Loucy (cell line): ENCODE measurements around the gene ODAM.

Experiments
- CTCF ChIP-seq: fragments of 200-600 bp; sonication (generic); conservative IDR thresholded peaks from 2 replicates; pipeline ENCODE4 v1.5.1; 2014; ENCODE audit warnings: mild to moderate bottlenecking, antibody characterized with exemption, low read length
- EZH2phosphoT487 ChIP-seq: fragments of 200-600 bp; IDR thresholded peaks from 2 replicates; pipeline ENCODE4 v1.6.1; 2018; ENCODE audit warnings: antibody characterized with exemption, mild to moderate bottlenecking, moderate library complexity, borderline replicate concordance

DNA sequence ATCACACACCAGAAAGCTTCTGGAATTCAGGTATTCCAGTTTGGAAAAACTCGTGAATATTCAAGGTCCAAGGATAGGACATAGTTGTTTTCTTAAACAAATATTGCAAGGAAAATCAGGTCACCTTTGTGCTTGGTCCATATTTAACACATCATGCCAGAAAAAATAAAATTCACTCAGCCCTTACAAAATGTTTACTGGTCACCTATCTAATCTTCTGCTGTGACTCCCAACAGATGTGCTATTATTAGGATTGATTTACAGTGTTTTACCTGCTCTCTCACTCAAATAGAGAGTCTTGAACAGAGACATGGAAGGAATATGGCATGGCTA, 56.4 kb downstream of the ODAM start:
- TF ChIP-seq CTCF = no peak
- TF ChIP-seq EZH2phosphoT487 = no peak
